ENCODE data around the gene MRPL44.

DNA sequence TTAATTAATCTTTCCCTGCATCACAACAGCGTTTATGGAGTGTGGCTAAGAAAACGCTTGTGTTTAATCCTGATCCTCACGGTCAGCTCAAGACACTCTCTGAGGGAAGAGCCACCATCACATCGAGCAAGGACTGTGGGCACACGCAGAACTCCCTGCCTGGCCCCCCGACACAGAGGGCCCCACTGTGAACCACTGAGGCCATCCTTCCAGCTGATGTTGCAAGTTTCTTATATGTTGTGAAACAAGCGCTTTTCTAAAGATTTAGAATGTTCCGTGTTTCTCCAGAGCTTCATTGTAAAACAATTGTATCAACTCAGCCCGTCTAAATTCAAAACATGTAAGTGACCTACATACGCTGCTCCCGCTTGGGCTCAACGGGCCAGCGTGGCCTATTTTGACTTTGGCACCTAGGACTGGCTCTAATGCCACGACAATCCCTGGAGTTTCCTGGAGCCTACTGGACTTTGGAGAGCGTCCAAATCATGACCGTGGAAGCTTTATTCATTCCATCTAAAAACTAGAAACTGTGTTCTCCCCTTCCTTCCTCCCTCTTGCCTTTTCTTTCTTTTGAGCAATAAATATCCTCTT, 46.9 kb downstream of the MRPL44 start:
- no peak for TF ChIP-seq POLR2A (IDR thresholded peaks at IDR 0.05)
- TF ChIP-seq, protein P1, sequence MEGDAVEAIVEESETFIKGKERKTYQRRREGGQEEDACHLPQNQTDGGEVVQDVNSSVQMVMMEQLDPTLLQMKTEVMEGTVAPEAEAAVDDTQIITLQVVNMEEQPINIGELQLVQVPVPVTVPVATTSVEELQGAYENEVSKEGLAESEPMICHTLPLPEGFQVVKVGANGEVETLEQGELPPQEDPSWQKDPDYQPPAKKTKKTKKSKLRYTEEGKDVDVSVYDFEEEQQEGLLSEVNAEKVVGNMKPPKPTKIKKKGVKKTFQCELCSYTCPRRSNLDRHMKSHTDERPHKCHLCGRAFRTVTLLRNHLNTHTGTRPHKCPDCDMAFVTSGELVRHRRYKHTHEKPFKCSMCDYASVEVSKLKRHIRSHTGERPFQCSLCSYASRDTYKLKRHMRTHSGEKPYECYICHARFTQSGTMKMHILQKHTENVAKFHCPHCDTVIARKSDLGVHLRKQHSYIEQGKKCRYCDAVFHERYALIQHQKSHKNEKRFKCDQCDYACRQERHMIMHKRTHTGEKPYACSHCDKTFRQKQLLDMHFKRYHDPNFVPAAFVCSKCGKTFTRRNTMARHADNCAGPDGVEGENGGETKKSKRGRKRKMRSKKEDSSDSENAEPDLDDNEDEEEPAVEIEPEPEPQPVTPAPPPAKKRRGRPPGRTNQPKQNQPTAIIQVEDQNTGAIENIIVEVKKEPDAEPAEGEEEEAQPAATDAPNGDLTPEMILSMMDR (IDR thresholded peaks at IDR 0.05) = no peak

Data from heart left ventricle (tissue), 13 donors.